Measurements from ENCODE around the gene ZSCAN12.

Gene ZSCAN12

GRCh38 chr6:28395918-28396317 is 3.6 kb downstream of the ZSCAN12 start:
- H3K4me3 ChIP-seq (ENCODE audit: low read length) = no peak overlapping the region
- DNase-seq (ENCODE audit: low read depth) = no peak
- TF ChIP-seq CTCF (conservative IDR thresholded peaks at IDR 0.05; ENCODE audit: low read depth, low read length) = no peak

GRCh38 chr6:28393912-28394662 is 5.5 kb downstream of the ZSCAN12 start:
- TF ChIP-seq CTCF (conservative IDR thresholded peaks at IDR 0.05; ENCODE audit: low read depth, low read length) = peak; percentile 37
- H3K4me3 ChIP-seq (ENCODE audit: low read length) = no peak overlapping the region
- DNase-seq (ENCODE audit: low read depth) = no peak

- no peak overlapping the region for H3K4me3 ChIP-seq (ENCODE audit: low read length)
- TF ChIP-seq CTCF (conservative IDR thresholded peaks at IDR 0.05; ENCODE audit: low read depth, low read length) = no peak
- DNase-seq (ENCODE audit: low read depth) = no peak
These were observed 8.9 kb downstream of the ZSCAN12 start for GRCh38 chr6:28390688-28391087.

- no peak for DNase-seq (ENCODE audit: low read depth)
- no peak for TF ChIP-seq CTCF (conservative IDR thresholded peaks at IDR 0.05; ENCODE audit: low read depth, low read length)
- H3K4me3 ChIP-seq (ENCODE audit: low read length) = no peak overlapping the region
These were observed 15.4 kb downstream of the ZSCAN12 start for GRCh38 chr6:28384143-28384533.

GRCh38 chr6:28383235-28384142 is 16.1 kb downstream of the ZSCAN12 start:
- DNase-seq (ENCODE audit: low read depth) = peak; percentile 48
- peak overlapping the region; percentile 64 for H3K4me3 ChIP-seq (ENCODE audit: low read length)
- TF ChIP-seq CTCF (conservative IDR thresholded peaks at IDR 0.05; ENCODE audit: low read depth, low read length) = peak; percentile 70

GRCh38 chr6:28380381-28380780 is 19.2 kb downstream of the ZSCAN12 start:
- DNase-seq (ENCODE audit: low read depth) = no peak
- no peak overlapping the region for H3K4me3 ChIP-seq (ENCODE audit: low read length)
- no peak for TF ChIP-seq CTCF (conservative IDR thresholded peaks at IDR 0.05; ENCODE audit: low read depth, low read length)
